Ovary (tissue), 9 donors: ENCODE measurements around the gene SCN3B. TPM values are rescaled to one million over a fixed set of nuclear protein-coding genes. Genes with fewer than 3 reads are reported as not detected.

Experiments
- DNase-seq, 5 donors: peaks; one replicate each; pipeline ENCODE4 v3.0.0-alpha.2; 2019 to 2020
- H3K27ac ChIP-seq, 2 donors: fragments of 200-600 bp; one replicate each; pipeline versions ENCODE4 v1.5.1 to v1.8.0; 2019 to 2022
- H3K27me3 ChIP-seq: fragments of 200-600 bp; one replicate; pipeline ENCODE4 v1.8.0; 2022
- H3K36me3 ChIP-seq: fragments of 200-600 bp; sonication (generic); one replicate; pipeline ENCODE4 v1.5.1; 2019
- H3K4me1 ChIP-seq: one replicate; pipeline ENCODE4 v1.8.1; 2013; ENCODE audit warnings: mild to moderate bottlenecking, moderate library complexity; ENCODE audit not compliant: insufficient read depth
- H3K4me3 ChIP-seq: fragments of 200-600 bp; sonication (generic); one replicate; pipeline ENCODE4 v1.5.1; 2017
- H3K9me3 ChIP-seq, 2 donors: fragments of 200-600 bp in 1 of 2; sonication (generic) in 1 of 2; one replicate each; pipeline versions ENCODE4 v1.5.1 to v1.8.1; 2013 to 2019; ENCODE audit warnings: mild to moderate bottlenecking in 1 of 2, moderate library complexity in 1 of 2
- EP300 ChIP-seq: sonication (generic); formaldehyde crosslinking; IDR thresholded peaks from one replicate; pipeline ENCODE4 v1.6.1; 2017; ENCODE audit warnings: antibody characterized with exemption
- POLR2A ChIP-seq: fragments of 450-650 bp; IDR thresholded peaks from one replicate; pipeline ENCODE4 v1.6.1; 2017; ENCODE audit warnings: antibody characterized with exemption, mild to moderate bottlenecking, moderate library complexity
- WGBS, 3 donors: extraction: QIAGEN DNeasy Blood & Tissue Kit in 1 of 3; methylation state at CpG; one replicate each; pipeline versions ENCODE4 v1.1.5 to v1.1.7; 2013 to 2017; 5-methylcytosine and 5-hydroxymethylcytosine counted together
- intact Hi-C, 4 donors: fragments of 100-400 bp; cut with DNase I; formaldehyde crosslinking; loops; one replicate each; pipeline versions ENCODE4 v1.11.0 to v1.15.1; 2022 to 2023
- polyA plus RNA-seq, 2 donors: library from polyadenylated mRNA; stranded (reverse); fragments of 200-250 nt in 1 of 2; fragments of 350-450 nt in 1 of 2; fragmentation: Illumina TruSeq in 1 of 2; extraction: RNeasy Lipid Tissue Mini Kit (QIAGEN cat#74804) in 1 of 2; gene quantifications; one replicate each; pipeline ENCODE4 v1.2.3, GENCODE V29; 2013 to 2014
- total RNA-seq, 7 donors: library from RNA; depleted of rRNA in 2 of 7; stranded (reverse); fragments of >200 nt in 2 of 7; fragmentation: NEBNext Ultra II Directional in 3 of 7; extraction: Animal tissue kit (Norgen Biotek cat#: 25700) in 3 of 7; gene quantifications; one replicate each; pipeline versions ENCODE4 v1.1.0 to v1.2.4, GENCODE V29; 2016 to 2023
- TF ChIP-seq, protein P1 (sequence below), 3 donors: fragments of 450-650 bp in 2 of 3; fragments of 200-600 bp in 1 of 3; IDR thresholded peaks; one replicate each; pipeline versions ENCODE4 v1.5.1 to v1.8.0; 2016 to 2022; ENCODE audit warnings: antibody characterized with exemption in 3 of 3, mild to moderate bottlenecking in 1 of 3
- donor health status: DM: no; HTN: no; CAD: no; lungs with moderate emphysema.
- donor health status: DM: no; HTN: no; CAD: no.
- donor health status: Bipolar disorder and iron deficiency.
- donor health status: DM: yes; HTN: yes; CAD: no.
- donor health status: DM: no; HTN: no; CAD: no.
- donor health status: DM: yes; HTN: yes; CAD: no.

Gene SCN3B
- total and polyA plus RNA-seq, 9 donors = 0.66 to 3.1 (median 1.4) TPM

DNA sequence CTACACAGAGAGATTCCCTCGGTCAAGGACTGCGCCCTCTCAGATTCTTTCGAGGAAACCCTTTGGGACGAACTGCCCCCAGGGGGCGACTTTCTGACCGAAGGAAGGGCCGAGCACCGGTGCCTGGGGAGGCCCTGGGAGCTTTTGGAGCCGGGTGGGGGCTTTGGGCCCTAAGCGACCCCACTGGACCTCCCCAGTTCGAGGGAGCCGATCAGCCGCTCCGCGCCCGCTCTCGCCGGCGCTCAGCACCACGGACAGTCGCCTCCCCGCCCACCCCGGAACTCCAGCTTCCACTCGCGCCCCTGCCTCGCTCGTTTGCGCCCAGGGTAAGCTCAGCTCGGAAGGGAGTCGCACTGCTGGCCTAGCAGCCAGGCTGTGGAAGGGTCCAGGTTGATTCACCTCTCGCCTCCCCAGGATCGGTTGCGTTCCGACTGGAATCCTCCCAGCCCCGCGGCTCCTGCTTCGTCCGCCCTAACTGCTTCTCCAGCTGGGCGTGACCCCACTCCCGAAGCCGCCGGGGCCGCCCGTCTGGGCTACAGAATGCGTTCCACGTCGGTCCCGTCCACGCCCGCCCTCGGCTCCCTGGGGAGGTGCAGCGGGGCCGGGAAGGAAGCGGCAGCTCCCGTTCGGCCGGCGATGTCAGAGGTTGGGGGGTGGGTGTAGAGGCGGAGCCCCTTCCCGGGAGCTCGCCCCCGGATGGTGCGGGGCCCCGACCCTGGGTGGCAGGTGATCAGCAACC is 428 bp downstream of the SCN3B start:
- DNase-seq = peak; percentile 28 to 70 (median 32)
- H3K27me3 ChIP-seq = no peaks in the 10 kb centered on the region
- intact Hi-C loops = no loop called here
- no peaks in the 10 kb centered on the region for H3K36me3 ChIP-seq
- no peak overlapping the region for H3K27ac ChIP-seq
- TF ChIP-seq EP300 = no peak
- 1% methylated on average over 53 to 64 of the region's 64 CpGs for WGBS, 3 donors
- H3K4me3 ChIP-seq = peak overlapping the region; percentile 41
- H3K4me1 ChIP-seq = peaks cover 3% of the 10 kb centered on the region
- no peaks in the 10 kb centered on the region for H3K9me3 ChIP-seq

DNA sequence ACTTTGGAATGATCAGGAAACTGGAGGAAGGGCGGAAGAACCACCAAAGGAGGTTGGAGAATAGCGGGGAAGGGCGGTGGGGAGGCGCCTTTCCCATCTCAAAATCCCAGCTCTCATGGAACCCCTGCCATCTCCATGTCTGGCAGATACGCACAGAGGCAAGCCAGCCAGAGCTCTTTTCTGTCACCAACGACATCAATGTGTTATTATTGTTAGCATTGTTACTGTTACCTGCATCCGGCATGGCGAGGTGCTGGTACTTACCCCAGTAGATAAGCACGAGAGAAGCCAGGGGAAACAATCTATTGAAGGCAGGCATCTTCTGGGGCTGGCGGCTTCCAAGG is 969 bp downstream of the SCN3B start:
- peak overlapping the region; percentile 41 for H3K4me3 ChIP-seq
- no peaks in the 10 kb centered on the region for H3K9me3 ChIP-seq
- 8 to 10% (median 9%) methylated on average over 10 of the region's 10 CpGs for WGBS, 3 donors
- DNase-seq = no peak
- intact Hi-C loops = no loop called here
- H3K4me1 ChIP-seq = peaks cover 3% of the 10 kb centered on the region
- no peaks in the 10 kb centered on the region for H3K36me3 ChIP-seq
- no peak overlapping the region for H3K27ac ChIP-seq
- no peaks in the 10 kb centered on the region for H3K27me3 ChIP-seq
- no peak for TF ChIP-seq POLR2A
- TF ChIP-seq EP300 = no peak
- TF ChIP-seq, protein P1, sequence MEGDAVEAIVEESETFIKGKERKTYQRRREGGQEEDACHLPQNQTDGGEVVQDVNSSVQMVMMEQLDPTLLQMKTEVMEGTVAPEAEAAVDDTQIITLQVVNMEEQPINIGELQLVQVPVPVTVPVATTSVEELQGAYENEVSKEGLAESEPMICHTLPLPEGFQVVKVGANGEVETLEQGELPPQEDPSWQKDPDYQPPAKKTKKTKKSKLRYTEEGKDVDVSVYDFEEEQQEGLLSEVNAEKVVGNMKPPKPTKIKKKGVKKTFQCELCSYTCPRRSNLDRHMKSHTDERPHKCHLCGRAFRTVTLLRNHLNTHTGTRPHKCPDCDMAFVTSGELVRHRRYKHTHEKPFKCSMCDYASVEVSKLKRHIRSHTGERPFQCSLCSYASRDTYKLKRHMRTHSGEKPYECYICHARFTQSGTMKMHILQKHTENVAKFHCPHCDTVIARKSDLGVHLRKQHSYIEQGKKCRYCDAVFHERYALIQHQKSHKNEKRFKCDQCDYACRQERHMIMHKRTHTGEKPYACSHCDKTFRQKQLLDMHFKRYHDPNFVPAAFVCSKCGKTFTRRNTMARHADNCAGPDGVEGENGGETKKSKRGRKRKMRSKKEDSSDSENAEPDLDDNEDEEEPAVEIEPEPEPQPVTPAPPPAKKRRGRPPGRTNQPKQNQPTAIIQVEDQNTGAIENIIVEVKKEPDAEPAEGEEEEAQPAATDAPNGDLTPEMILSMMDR (IDR thresholded peaks at IDR 0.05) = no peak

DNA sequence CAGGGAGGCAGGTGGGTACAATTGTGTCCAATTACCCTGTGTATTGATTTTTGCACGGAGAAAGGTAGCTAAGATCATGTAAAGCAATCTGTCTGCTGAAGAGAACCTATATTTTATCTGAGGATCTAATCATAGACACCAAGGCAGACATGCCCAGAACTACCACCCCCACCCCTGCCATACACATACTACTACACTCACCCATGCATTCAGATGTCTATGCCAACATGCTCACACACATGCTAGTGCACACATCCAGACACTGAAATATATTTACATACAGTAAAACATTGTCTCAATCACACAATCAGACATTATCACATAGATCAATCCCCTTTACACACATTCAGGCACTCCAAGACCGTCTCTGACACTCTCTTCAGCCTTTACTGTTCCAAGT is 1.8 kb downstream of the SCN3B start:
- H3K4me3 ChIP-seq = no peak overlapping the region
- no peaks in the 10 kb centered on the region for H3K36me3 ChIP-seq
- whole genome bisulfite sequencing, 3 donors = 51 to 67% (median 65%) methylated on average over 2 of the region's 2 CpGs
- no peaks in the 10 kb centered on the region for H3K27me3 ChIP-seq
- TF ChIP-seq, protein P1 (IDR thresholded peaks at IDR 0.05) = no peak
- no peak for TF ChIP-seq POLR2A
- no peak for TF ChIP-seq EP300
- peaks cover 3% of the 10 kb centered on the region for H3K4me1 ChIP-seq
- H3K9me3 ChIP-seq = no peaks in the 10 kb centered on the region
- H3K27ac ChIP-seq = no peak overlapping the region
- DNase-seq = no peak
- intact Hi-C loops = no loop called here

DNA sequence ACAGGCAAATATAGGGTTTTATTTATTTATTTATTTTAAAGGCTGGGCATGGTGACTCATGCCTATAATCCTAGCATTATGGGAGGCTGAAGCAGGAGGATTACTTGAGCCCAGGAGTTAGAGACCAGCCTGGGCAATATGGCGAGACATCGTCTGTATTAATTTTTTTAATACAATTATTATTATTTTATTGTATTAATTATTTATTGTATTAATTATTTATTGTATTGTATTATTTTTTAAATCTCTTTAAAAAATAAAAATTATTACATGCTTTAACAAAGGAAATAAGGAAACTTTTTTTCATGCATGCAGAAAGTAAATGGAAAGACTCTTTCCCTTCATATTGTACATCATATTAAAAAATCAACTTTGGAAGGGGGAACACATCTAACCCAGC is 3.5 kb downstream of the SCN3B start:
- TF ChIP-seq, protein P1 (IDR thresholded peaks at IDR 0.05) = no peak
- TF ChIP-seq POLR2A = no peak
- TF ChIP-seq EP300 = no peak
- no peaks in the 10 kb centered on the region for H3K27me3 ChIP-seq
- WGBS, 3 donors = 96 to 98% (median 97%) methylated on average over 2 of the region's 2 CpGs

DNA sequence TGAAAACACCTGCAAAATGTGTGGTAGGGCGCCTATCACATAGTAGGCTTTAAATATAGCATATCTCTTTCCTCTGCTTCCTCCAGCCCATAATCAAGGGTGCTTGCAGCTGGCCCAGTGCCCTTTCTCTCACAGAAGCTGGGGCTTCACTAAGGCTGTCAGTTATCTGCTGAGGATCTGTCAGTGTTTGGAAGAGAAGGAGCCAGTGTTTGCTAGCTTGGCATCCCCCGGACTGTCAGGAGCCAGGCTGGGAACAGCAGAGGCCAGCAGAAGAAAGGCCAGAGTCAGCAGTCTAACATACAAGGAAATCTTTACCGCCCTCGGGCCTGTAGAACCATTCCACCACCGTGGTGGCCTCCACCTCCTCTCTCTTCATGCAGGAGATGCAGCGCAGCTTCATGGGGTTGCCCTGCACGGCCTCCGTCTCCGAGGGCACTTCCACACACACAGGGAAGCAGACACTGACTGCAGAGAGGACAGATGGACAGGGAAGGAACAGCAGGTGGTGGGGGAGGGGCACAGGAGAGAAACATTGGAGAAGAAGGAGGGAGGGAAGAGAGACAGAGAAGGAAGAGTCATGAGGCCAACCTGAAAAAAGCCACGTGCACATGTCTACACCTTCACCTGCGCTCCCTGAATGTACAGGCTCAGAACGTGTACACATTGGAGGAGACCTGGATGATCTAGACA is 9.0 kb downstream of the SCN3B start:
- 76 to 83% (median 81%) methylated on average over 12 of the region's 12 CpGs for WGBS, 3 donors
- H3K36me3 ChIP-seq = no peaks in the 10 kb centered on the region
- no peaks in the 10 kb centered on the region for H3K9me3 ChIP-seq
- H3K4me3 ChIP-seq = no peak overlapping the region
- no peaks in the 10 kb centered on the region for H3K4me1 ChIP-seq
- intact Hi-C loops = no loop called here
- no peak for TF ChIP-seq EP300
- TF ChIP-seq, protein P1 (IDR thresholded peaks at IDR 0.05) = no peak
- DNase-seq = no peak
- H3K27me3 ChIP-seq = no peaks in the 10 kb centered on the region
- H3K27ac ChIP-seq = no peak overlapping the region

More for the DNA sequence above, 3.5 kb downstream of the SCN3B start:
- Histone ChIP-seq H3K9me3 (no peaks in the 10 kb centered on the region), H3K4me1 (peaks cover 3% of the 10 kb centered on the region), H3K4me3 (no peak overlapping the region), H3K36me3 (no peaks in the 10 kb centered on the region), H3K27ac (no peak overlapping the region)
- intact Hi-C loops = no loop called here
- DNase-seq = no peak
